Activated CD8-positive, alpha-beta memory T cell treated with anti-CD3 and anti-CD28 coated beads, Interleukin-2, amount 50 U/mL, for 1 hour (primary cell): ENCODE data around the gene C9orf72.
"Not testable (repeated sequence)": the region's sequence is repeated elsewhere in the genome, so short reads cannot be mapped to it uniquely, and the experiment has no call there.

Experiments used
- DNase-seq: peaks from one replicate; pipeline ENCODE4 v3.0.0-alpha.2; 2020; ENCODE audit errors: extremely low read depth

Gene C9orf72

GRCh38 chr9:27572918-27573633 lies at the start of gene C9orf72:
C9orf72 (minus strand) TSS chr9:27573481; CDS start chr9:27567120, 6,361 bp downstream.
- peak; percentile 64 for DNase-seq

GRCh38 chr9:27622693-27623340 lies 49.5 kb upstream of the C9orf72 start:
- no peak for DNase-seq

GRCh38 chr9:27619743-27620142 lies 46.5 kb upstream of the C9orf72 start:
- no peak for DNase-seq

GRCh38 chr9:27618066-27618465 lies 44.8 kb upstream of the C9orf72 start:
- no peak for DNase-seq

- no peak for DNase-seq
Measured at GRCh38 chr9:27614551-27614950, 41.3 kb upstream of the C9orf72 start.

- not testable (repeated sequence) for DNase-seq
Measured at GRCh38 chr9:27612036-27612435, 38.8 kb upstream of the C9orf72 start.

- no peak for DNase-seq
Measured at GRCh38 chr9:27610622-27611021, 37.3 kb upstream of the C9orf72 start.

GRCh38 chr9:27602954-27603353 lies 29.7 kb upstream of the C9orf72 start:
- no peak for DNase-seq

- no peak for DNase-seq
Measured at GRCh38 chr9:27602142-27602861, 29.0 kb upstream of the C9orf72 start.

- no peak for DNase-seq
Measured at GRCh38 chr9:27601396-27601795, 28.1 kb upstream of the C9orf72 start.

- no peak for DNase-seq
Measured at GRCh38 chr9:27600256-27600655, 27.0 kb upstream of the C9orf72 start.

- DNase-seq: no peak
Measured at GRCh38 chr9:27599870-27600238, 26.6 kb upstream of the C9orf72 start.

GRCh38 chr9:27599102-27599869 lies 26.0 kb upstream of the C9orf72 start:
- DNase-seq: no peak

GRCh38 chr9:27595733-27596132 lies 22.5 kb upstream of the C9orf72 start:
- DNase-seq: no peak

GRCh38 chr9:27591672-27592071 lies 18.4 kb upstream of the C9orf72 start:
- no peak for DNase-seq

GRCh38 chr9:27591093-27591492 lies 17.8 kb upstream of the C9orf72 start:
- no peak for DNase-seq

- no peak for DNase-seq
Measured at GRCh38 chr9:27590651-27591050, 17.4 kb upstream of the C9orf72 start.

- DNase-seq: no peak
Measured at GRCh38 chr9:27589462-27589861, 16.2 kb upstream of the C9orf72 start.

GRCh38 chr9:27586304-27586703 lies 13.0 kb upstream of the C9orf72 start:
- no peak for DNase-seq

- no peak for DNase-seq
Measured at GRCh38 chr9:27584931-27585330, 11.7 kb upstream of the C9orf72 start.

- no peak for DNase-seq
Measured at GRCh38 chr9:27582794-27583193, 9.5 kb upstream of the C9orf72 start.

GRCh38 chr9:27581826-27582225 lies 8.5 kb upstream of the C9orf72 start:
- DNase-seq: no peak
